ENCODE results near the gene KPNA3. TPM values are rescaled to one million over a fixed set of nuclear protein-coding genes. Genes with fewer than 3 reads are reported as not detected.
A peak's percentile ranks its signal among the peaks of the same experiment; 100 is the strongest.
"Not testable (repeated sequence)": the region's sequence is repeated elsewhere in the genome, so short reads cannot be mapped to it uniquely, and the experiment has no call there.

Gene KPNA3
- total RNA-seq, 1 donor = 46.6 TPM

DNA sequence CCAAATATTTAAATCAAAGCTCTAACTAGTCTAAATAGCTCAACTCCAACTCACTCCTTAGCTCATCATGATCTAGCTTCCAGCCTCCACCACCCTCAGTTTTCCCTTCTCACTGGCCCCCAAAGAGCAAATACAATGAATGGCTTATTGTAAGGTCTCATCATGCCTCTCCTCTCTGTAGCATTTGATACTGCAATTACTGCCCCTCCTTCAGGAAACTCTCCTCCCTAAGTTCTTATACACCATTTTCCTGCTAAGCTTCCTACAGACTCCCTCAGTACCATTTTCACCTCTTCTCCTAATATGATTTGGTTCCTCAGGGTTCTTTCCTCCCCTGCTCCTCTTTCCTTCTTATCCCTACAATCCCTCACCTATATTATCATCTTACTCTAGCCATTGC, 12.8 kb downstream of the KPNA3 start:
- no peak for DNase-seq (ENCODE audit: low read depth)
- no peak overlapping the region for H3K4me3 ChIP-seq (ENCODE audit: low read depth, low read length)
- TF ChIP-seq, protein P1, sequence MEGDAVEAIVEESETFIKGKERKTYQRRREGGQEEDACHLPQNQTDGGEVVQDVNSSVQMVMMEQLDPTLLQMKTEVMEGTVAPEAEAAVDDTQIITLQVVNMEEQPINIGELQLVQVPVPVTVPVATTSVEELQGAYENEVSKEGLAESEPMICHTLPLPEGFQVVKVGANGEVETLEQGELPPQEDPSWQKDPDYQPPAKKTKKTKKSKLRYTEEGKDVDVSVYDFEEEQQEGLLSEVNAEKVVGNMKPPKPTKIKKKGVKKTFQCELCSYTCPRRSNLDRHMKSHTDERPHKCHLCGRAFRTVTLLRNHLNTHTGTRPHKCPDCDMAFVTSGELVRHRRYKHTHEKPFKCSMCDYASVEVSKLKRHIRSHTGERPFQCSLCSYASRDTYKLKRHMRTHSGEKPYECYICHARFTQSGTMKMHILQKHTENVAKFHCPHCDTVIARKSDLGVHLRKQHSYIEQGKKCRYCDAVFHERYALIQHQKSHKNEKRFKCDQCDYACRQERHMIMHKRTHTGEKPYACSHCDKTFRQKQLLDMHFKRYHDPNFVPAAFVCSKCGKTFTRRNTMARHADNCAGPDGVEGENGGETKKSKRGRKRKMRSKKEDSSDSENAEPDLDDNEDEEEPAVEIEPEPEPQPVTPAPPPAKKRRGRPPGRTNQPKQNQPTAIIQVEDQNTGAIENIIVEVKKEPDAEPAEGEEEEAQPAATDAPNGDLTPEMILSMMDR (IDR thresholded peaks at IDR 0.05; ENCODE audit: insufficient read depth, low read length) = no peak

DNA sequence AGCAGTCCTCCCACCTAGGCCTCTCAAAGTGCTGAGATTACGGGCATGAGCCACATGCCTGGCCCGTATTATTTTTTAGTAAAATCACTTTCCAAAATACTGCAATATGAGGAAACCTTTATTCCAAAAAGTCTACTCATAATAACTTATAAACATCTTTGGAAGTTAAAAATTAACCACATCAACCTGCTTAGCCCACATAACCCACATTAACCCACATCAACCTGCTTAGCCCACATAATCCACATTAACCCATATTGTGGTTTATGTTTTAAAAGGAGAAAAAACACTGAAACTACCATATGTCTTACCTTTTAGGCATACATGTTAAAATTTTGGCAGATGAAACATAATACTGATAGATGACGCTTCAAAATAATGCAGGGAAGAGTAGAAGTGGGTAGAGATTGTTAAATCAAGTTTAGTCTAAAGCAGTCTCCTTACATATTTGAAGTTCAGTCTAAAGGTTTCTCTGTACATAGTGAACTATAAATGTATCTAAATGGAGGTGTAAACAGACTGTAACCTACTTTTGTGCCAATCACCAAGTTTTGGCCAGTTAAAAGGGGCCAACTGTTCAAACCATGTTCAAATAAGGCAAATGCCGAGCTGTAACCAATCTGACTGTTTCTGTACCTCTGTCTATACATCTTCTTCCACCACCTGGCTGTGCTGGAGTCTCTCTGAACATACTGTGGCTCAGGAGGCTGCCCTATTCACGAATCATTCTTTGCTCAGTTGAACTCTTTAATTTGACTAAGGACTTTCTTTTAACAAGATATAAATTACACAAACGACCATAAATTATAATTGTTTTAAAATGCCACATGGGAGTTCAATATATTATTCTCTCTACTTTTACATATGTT, 14.5 kb downstream of the KPNA3 start:
- TF ChIP-seq, protein P1 (IDR thresholded peaks at IDR 0.05; ENCODE audit: insufficient read depth, low read length) = no peak
- DNase-seq (ENCODE audit: low read depth) = no peak
- H3K4me3 ChIP-seq (ENCODE audit: low read depth, low read length) = no peak overlapping the region

DNA sequence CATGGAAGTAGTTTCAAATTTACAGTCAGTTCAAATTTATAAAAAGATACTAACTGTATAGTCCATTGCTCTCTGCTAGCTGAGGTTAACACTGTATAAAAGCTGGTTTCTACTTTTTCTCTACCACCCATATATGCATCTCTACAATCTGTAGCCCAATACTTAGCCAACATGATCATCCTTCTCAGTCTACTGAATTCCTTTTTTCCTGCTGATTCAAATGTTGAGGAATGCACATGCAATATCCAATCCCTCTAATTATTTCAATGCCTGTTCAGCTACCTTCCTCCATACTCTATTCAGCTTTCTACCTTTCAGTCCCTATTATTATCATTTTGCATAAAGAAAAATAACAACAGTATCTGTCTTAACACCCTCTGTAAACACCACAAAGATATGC, 15.6 kb downstream of the KPNA3 start:
- peak; percentile 33 for DNase-seq (ENCODE audit: low read depth)
- no peak overlapping the region for H3K4me3 ChIP-seq (ENCODE audit: low read depth, low read length)
- TF ChIP-seq, protein P1 (IDR thresholded peaks at IDR 0.05; ENCODE audit: insufficient read depth, low read length) = no peak

DNA sequence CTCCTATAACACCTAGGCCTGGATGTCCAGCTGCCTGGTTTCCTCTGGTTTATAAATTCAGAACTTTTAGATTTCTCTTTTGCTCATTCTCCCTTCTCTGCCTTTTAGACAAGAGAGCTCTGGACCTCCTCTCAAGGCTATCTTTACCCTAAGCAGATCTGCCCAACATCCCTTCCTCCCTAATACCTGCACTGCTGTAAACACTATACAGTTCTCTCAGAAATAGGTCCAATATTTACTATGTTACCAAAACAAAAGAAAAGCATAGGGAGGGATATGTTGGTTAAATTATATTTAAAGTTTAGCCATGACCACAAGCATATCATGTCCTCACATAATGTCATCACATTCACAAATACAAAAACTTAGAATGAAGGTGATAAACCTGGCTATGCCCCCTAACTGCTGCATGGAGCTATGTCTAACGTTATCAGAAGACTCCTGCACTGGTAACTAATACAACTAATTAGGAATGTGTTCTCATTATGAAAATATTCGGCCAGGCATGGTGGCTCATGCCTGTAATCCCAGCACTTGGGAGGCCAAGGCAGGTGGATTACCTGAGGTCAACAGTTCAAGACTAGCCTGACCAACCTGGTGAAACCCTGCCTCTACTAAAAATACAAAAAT, 18.0 kb downstream of the KPNA3 start:
- TF ChIP-seq, protein P1 (IDR thresholded peaks at IDR 0.05; ENCODE audit: insufficient read depth, low read length) = no peak
- no peak for DNase-seq (ENCODE audit: low read depth)
- no peak overlapping the region for H3K4me3 ChIP-seq (ENCODE audit: low read depth, low read length)

DNA sequence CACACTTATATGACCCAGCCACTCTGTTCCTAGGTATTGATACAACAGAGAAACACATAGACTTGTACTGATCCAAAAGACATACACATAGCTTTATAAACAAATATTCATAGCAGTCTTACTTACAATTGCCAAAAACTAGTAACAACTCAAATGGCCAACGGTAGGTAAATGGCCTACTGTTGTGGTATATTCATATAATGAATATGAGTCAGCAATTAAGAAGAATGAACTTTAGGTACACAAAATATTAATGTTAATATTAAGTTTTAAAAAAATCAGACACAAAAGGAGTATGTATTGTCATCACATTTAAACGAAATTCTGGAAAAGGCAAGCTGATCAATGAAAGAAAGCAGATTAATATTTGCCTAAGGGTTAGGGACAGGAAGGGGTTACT, 19.7 kb downstream of the KPNA3 start:
- no peak overlapping the region for H3K4me3 ChIP-seq (ENCODE audit: low read depth, low read length)
- TF ChIP-seq, protein P1 (IDR thresholded peaks at IDR 0.05; ENCODE audit: insufficient read depth, low read length) = no peak
- DNase-seq (ENCODE audit: low read depth) = no peak

DNA sequence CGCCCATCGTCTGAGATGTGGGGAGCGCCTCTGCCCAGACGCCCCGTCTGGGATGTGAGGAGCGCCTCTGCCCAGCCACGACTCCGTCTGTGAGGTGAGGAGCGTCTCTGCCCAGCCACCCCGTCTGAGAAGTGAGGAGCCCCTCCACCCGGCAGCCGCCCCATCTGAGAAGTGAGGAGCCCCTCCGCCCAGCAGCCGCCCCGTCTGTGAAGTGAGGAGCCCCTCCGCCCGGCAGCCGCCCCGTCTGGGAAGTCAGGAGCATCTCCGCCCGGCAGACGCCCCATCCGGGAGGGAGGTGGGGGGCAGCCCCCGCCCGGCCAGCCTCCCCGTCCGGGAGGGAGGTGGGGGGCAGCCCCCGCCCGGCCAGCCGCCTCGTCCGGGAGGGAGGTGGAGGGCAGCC, 30.7 kb downstream of the KPNA3 start:
- H3K4me3 ChIP-seq (ENCODE audit: low read depth, low read length); DNase-seq (ENCODE audit: low read depth): not testable (repeated sequence)

DNA sequence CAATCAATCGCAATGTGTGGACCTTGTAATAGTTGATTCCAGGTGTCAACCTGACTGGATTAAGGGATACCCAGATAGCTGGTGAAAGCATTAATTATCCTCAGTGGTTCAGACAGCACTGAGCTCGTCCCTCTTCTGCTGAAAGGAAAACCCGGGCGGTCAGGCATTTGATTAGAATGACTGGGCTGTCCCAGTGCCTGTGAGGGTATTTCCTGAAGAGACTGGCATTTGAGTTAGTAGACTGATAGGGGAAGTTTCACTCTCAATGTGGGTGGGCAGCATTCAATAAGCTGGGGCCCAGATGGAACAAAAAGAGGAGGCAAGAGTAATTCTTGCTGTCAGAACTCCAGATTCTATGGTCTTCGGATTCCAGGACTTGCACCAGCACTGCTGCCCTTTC, 31.9 kb downstream of the KPNA3 start:
- no peak for DNase-seq (ENCODE audit: low read depth)
- H3K4me3 ChIP-seq (ENCODE audit: low read depth, low read length) = no peak overlapping the region
- TF ChIP-seq, protein P1 (IDR thresholded peaks at IDR 0.05; ENCODE audit: insufficient read depth, low read length) = no peak

Measured in fibroblast of the aortic adventitia (primary cell).